Loucy (cell line): ENCODE results near the gene CHD6.

Source experiments
- EZH2phosphoT487 ChIP-seq: fragments of 200-600 bp; IDR thresholded peaks from 2 replicates; pipeline ENCODE4 v1.6.1; 2018; ENCODE audit warnings: antibody characterized with exemption, mild to moderate bottlenecking, moderate library complexity, borderline replicate concordance
- TF ChIP-seq, protein P1 (sequence below): fragments of 200-600 bp; sonication (generic); conservative IDR thresholded peaks from 2 replicates; pipeline ENCODE4 v1.5.1; 2014; ENCODE audit warnings: mild to moderate bottlenecking, antibody characterized with exemption, low read length

DNA sequence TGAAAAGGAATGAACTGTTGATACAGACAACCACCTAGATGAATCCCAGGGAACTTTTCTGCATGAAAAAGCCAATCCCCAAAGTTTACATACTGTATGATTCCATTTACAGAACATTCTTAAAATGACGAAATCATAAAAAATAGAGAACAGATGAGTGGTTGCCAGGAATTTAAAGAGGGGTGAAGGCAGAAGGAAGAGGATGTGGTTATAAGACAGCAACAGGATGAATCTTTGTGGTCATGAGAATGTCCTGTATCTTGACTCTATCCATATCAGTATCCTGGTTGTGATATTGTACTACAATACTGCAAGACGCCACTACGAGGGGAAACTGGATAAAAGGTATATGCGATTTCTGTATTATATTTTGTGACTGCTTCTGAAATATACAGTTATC is 181.5 kb downstream of the CHD6 start:
- TF ChIP-seq, protein P1, sequence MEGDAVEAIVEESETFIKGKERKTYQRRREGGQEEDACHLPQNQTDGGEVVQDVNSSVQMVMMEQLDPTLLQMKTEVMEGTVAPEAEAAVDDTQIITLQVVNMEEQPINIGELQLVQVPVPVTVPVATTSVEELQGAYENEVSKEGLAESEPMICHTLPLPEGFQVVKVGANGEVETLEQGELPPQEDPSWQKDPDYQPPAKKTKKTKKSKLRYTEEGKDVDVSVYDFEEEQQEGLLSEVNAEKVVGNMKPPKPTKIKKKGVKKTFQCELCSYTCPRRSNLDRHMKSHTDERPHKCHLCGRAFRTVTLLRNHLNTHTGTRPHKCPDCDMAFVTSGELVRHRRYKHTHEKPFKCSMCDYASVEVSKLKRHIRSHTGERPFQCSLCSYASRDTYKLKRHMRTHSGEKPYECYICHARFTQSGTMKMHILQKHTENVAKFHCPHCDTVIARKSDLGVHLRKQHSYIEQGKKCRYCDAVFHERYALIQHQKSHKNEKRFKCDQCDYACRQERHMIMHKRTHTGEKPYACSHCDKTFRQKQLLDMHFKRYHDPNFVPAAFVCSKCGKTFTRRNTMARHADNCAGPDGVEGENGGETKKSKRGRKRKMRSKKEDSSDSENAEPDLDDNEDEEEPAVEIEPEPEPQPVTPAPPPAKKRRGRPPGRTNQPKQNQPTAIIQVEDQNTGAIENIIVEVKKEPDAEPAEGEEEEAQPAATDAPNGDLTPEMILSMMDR = no peak
- no peak for TF ChIP-seq EZH2phosphoT487
